IMR-90 (cell line): Measurements from ENCODE around the gene CD72. TPM values are rescaled to one million over a fixed set of nuclear protein-coding genes. Genes with fewer than 3 reads are reported as not detected.

ENCODE experiments used
- ATAC-seq: fragments of 200-7000 bp; cut with Tn5 transposase; 2 replicates; pipeline ENCODE4 v1.9.1; 2020; ENCODE audit warnings: low read depth, mild to moderate bottlenecking, moderate library complexity
- BruUV-seq: library from RNA; stranded (reverse); fragments of 400-500 nt; replicated peaks from 2 replicates; lab custom pipeline; 2021; lab: Mats Ljungman, UMichigan
- CTCF ChIA-PET: fragments of 300-600 bp; formaldehyde crosslinking; extraction: SDS; loops from one replicate; lab custom pipeline; 2021; ENCODE audit warnings: antibody characterized with exemption; lab: Yijun Ruan, JAX
- POLR2A ChIA-PET: fragments of 300-600 bp; sonication (Branson Sonifier 250); formaldehyde crosslinking; loops from one replicate; lab custom pipeline; 2022; ENCODE audit warnings: antibody characterized with exemption; ENCODE audit not compliant: unreplicated experiment; lab: Charles Lee
- DNase-seq: peaks from one replicate; pipeline ENCODE4 v3.0.0; 2013
- H2AFZ ChIP-seq: replicated peaks from 2 replicates; pipeline ENCODE3; 2013; ENCODE audit warnings: low read length, mild to moderate bottlenecking; ENCODE audit not compliant: poor library complexity
- H2AK5ac ChIP-seq: 2 replicates; pipeline ENCODE4 v1.6.1; 2013; ENCODE audit warnings: low read depth, low read length, inconsistent platforms
- H2AK9ac ChIP-seq: replicated peaks from 2 replicates; pipeline ENCODE3; 2013; ENCODE audit warnings: mild to moderate bottlenecking, low read depth, low read length, moderate library complexity; ENCODE audit not compliant: poor library complexity
- H2BK120ac ChIP-seq: 2 replicates; pipeline ENCODE4 v1.6.1; 2013; ENCODE audit warnings: low read depth, low read length, inconsistent platforms
- H2BK15ac ChIP-seq: 3 replicates; pipeline ENCODE4 v1.6.1; 2013; ENCODE audit warnings: low read depth, low read length, inconsistent platforms
- H2BK20ac ChIP-seq: 2 replicates; pipeline ENCODE4 v1.6.1; 2013; ENCODE audit warnings: low read depth, mild to moderate bottlenecking, inconsistent platforms, low read length, moderate library complexity
- H2BK5ac ChIP-seq: 2 replicates; pipeline ENCODE4 v1.6.1; 2013; ENCODE audit warnings: mild to moderate bottlenecking, low read depth, low read length, inconsistent platforms; ENCODE audit not compliant: poor library complexity, severe bottlenecking
- H3K14ac ChIP-seq: replicated peaks from 2 replicates; pipeline ENCODE4 v1.6.1; 2013; ENCODE audit warnings: low read depth, low read length, inconsistent platforms
- H3K18ac ChIP-seq: 2 replicates; pipeline ENCODE4 v1.6.1; 2013; ENCODE audit warnings: low read depth, low read length, control low read depth
- H3K23ac ChIP-seq: 2 replicates; pipeline ENCODE4 v1.6.1; 2013; ENCODE audit warnings: low read depth, low read length, inconsistent platforms
- H3K27ac ChIP-seq: 2 replicates; pipeline ENCODE4 v1.5.1; 2013; ENCODE audit warnings: mild to moderate bottlenecking, control low read depth, low read length; ENCODE audit not compliant: insufficient read depth
- H3K27me3 ChIP-seq: 2 replicates; pipeline ENCODE4 v1.6.1; 2013; ENCODE audit warnings: low read length; ENCODE audit not compliant: control insufficient read depth, insufficient read depth
- H3K36me3 ChIP-seq: 2 replicates; pipeline ENCODE4 v1.6.1; 2013; ENCODE audit warnings: low read length, mixed read lengths; ENCODE audit not compliant: control insufficient read depth, insufficient read depth
- H3K4ac ChIP-seq: 2 replicates; pipeline ENCODE4 v1.6.1; 2013; ENCODE audit warnings: low read depth, low read length, inconsistent platforms
- H3K4me1 ChIP-seq: 2 replicates; pipeline ENCODE4 v1.6.1; 2013; ENCODE audit warnings: low read length, mixed read lengths; ENCODE audit not compliant: control insufficient read depth, insufficient read depth
- H3K4me2 ChIP-seq: 2 replicates; pipeline ENCODE4 v1.6.1; 2013; ENCODE audit warnings: low read depth, mild to moderate bottlenecking, control low read depth, low read length, moderate library complexity
- H3K4me3 ChIP-seq: 2 replicates; pipeline ENCODE4 v1.5.1; 2013; ENCODE audit warnings: low read depth, mild to moderate bottlenecking, control low read depth, low read length, moderate library complexity; ENCODE audit not compliant: insufficient read depth
- H3K56ac ChIP-seq: 2 replicates; pipeline ENCODE4 v1.6.1; 2013; ENCODE audit warnings: low read length, inconsistent platforms; ENCODE audit not compliant: insufficient read depth; ENCODE audit errors: extremely low read depth
- H3K79me1 ChIP-seq, 2 experiments: 2 replicates each; pipeline ENCODE4 v1.6.1; 2013; ENCODE audit warnings: low read length in 2 of 2, inconsistent platforms in 1 of 2, low read depth in 1 of 2
- H3K9ac ChIP-seq: 2 replicates; pipeline ENCODE4 v1.6.1; 2013; ENCODE audit warnings: low read depth, low read length, control low read depth
- H3K9me1 ChIP-seq: 2 replicates; pipeline ENCODE4 v1.6.1; 2013; ENCODE audit warnings: low read length, inconsistent platforms; ENCODE audit not compliant: insufficient read depth
- H3K9me3 ChIP-seq: 2 replicates; pipeline ENCODE4 v1.6.1; 2013; ENCODE audit warnings: low read length; ENCODE audit not compliant: control insufficient read depth, insufficient read depth
- H4K20me1 ChIP-seq: 2 replicates; pipeline ENCODE4 v1.6.1; 2013; ENCODE audit warnings: low read length, inconsistent platforms; ENCODE audit not compliant: insufficient read depth
- H4K5ac ChIP-seq: 2 replicates; pipeline ENCODE4 v1.6.1; 2013; ENCODE audit warnings: mild to moderate bottlenecking, low read depth, low read length, control low read depth
- H4K8ac ChIP-seq, 2 experiments: 2 replicates each; pipeline ENCODE4 v1.6.1; 2013; ENCODE audit warnings: low read depth in 2 of 2, low read length in 2 of 2, control low read depth in 1 of 2, inconsistent platforms in 1 of 2
- H4K91ac ChIP-seq: 2 replicates; pipeline ENCODE4 v1.6.1; 2013; ENCODE audit warnings: low read depth, low read length, inconsistent platforms; ENCODE audit not compliant: insufficient read depth
- CEBPB ChIP-seq: IDR thresholded peaks from 2 replicates; pipeline ENCODE4 v1.6.1; 2012; ENCODE audit warnings: low read depth, low read length, improper control_type of control experiment
- CHD1 ChIP-seq: IDR thresholded peaks from 2 replicates; pipeline ENCODE4 v1.6.1; 2012; ENCODE audit warnings: low read depth, low read length, improper control_type of control experiment
- CTCF ChIP-seq: conservative IDR thresholded peaks from 2 replicates; pipeline ENCODE4 v1.5.1; 2012; ENCODE audit warnings: mild to moderate bottlenecking, low read depth, low read length, improper control_type of control experiment
- FOS ChIP-seq: fragments of 150-350 bp; IDR thresholded peaks from 2 replicates; pipeline ENCODE4 v1.6.1; 2016; ENCODE audit warnings: low read depth, low read length
- MAFK ChIP-seq: IDR thresholded peaks from 2 replicates; pipeline ENCODE4 v1.6.1; 2012; ENCODE audit warnings: low read depth, low read length, improper control_type of control experiment
- MXI1 ChIP-seq: IDR thresholded peaks from 2 replicates; pipeline ENCODE4 v1.6.1; 2012; ENCODE audit warnings: low read depth, mild to moderate bottlenecking, low read length, moderate library complexity, borderline replicate concordance
- POLR2A ChIP-seq: IDR thresholded peaks from 2 replicates; pipeline ENCODE4 v1.6.1; 2012; ENCODE audit warnings: mild to moderate bottlenecking, low read depth, low read length
- RFX5 ChIP-seq: IDR thresholded peaks from 2 replicates; pipeline ENCODE4 v1.8.0; 2012; ENCODE audit warnings: low read depth, mild to moderate bottlenecking, low read length, moderate library complexity
- SMC3 ChIP-seq: fragments of 150-350 bp; IDR thresholded peaks from 2 replicates; pipeline ENCODE4 v1.6.1; 2016; ENCODE audit warnings: low read depth, mild to moderate bottlenecking, antibody characterized with exemption, low read length, moderate library complexity
- WGBS, 2 experiments: methylation state at CpG; one replicate each; pipeline versions ENCODE4 v1.1.5 to v1.1.7; 2013; ENCODE audit warnings: missing lambda C conversion rate in 2 of 2; ENCODE audit not compliant: insufficient read length in 1 of 2; ENCODE audit errors: extremely low coverage in 2 of 2; 5-methylcytosine and 5-hydroxymethylcytosine counted together
- dilution Hi-C: fragments of 300-500 bp; cut with HindIII; formaldehyde crosslinking; loops from one replicate; pipeline ENCODE4 v1.14.3; 2018; ENCODE audit warnings: low sequenced_read_pairs; ENCODE audit not compliant: unreplicated experiment
- in situ Hi-C: fragments of 300-500 bp; cut with MboI; formaldehyde crosslinking; loops from 3 replicates; pipeline ENCODE4 v1.14.3; 2019; ENCODE audit warnings: low sequenced_read_pairs, inconsistent platforms, mixed read lengths
- intact Hi-C: fragments of 100-400 bp; cut with micrococcal nuclease; formaldehyde crosslinking; loops from 2 replicates; pipeline ENCODE4 v1.10.0; 2022
- polyA plus RNA-seq, 3 experiments: library from polyadenylated mRNA; depleted of rRNA; stranded (reverse); fragments of >200 nt; gene quantifications; 2 replicates each; pipeline ENCODE4 v1.2.3, GENCODE V29; 2012; ENCODE audit warnings: low replicate concordance in 1 of 3
- total RNA-seq: library from RNA; depleted of rRNA; stranded (reverse); fragments of >200 nt; gene quantifications from 2 replicates; pipeline ENCODE4 v1.2.3, GENCODE V29; 2012

The CD72 gene
- total and polyA plus RNA-seq, 2 of the 4 experiments (the other 2 are of a cell fraction): 0.36 to 0.58 TPM

- Histone ChIP-seq H2AK9ac (no peak overlapping the region), H4K20me1 (no peaks in the 10 kb centered on the region), H3K4ac (no peak overlapping the region), H3K23ac (no peak overlapping the region), H3K27ac (no peak overlapping the region), H3K18ac (no peak overlapping the region), H2AK5ac (no peak overlapping the region), H4K8ac (no peak overlapping the region), H4K5ac (no peak overlapping the region), H2BK5ac (no peak overlapping the region), H3K14ac (no peak overlapping the region), H2BK15ac (no peak overlapping the region), H3K36me3 (no peaks in the 10 kb centered on the region), H2AFZ (no peak overlapping the region), H3K4me2 (no peak overlapping the region), H3K9me3 (peaks cover 10% of the 10 kb centered on the region), H3K4me1 (no peaks in the 10 kb centered on the region), H3K9ac (no peak overlapping the region), H4K91ac (no peak overlapping the region), H3K79me1 (no peaks in the 10 kb centered on the region), H3K9me1 (no peaks in the 10 kb centered on the region), H3K27me3 (peaks cover 8% of the 10 kb centered on the region), H3K4me3 (no peak overlapping the region), H3K56ac (no peak overlapping the region), H2BK120ac (no peak overlapping the region), H2BK20ac (no peak overlapping the region)
- CTCF ChIA-PET: no interaction called here
- in situ Hi-C loops: no loop called here
- no peak for DNase-seq
- POLR2A ChIA-PET: no interaction called here
- 60% methylated on average over 1 of the region's 5 CpGs; no CpG with 5 or more reads in 1 of the 2 experiments for WGBS, 2 experiments
- dilution Hi-C loops: no loop called here
- intact Hi-C loops: no loop called here
- no TSS peak for BruUV-seq
- ATAC-seq: no peak
- no peak for TF ChIP-seq CHD1
- no peak for TF ChIP-seq RFX5
- no peak for TF ChIP-seq POLR2A
- no peak for TF ChIP-seq FOS
- no peak for TF ChIP-seq CEBPB
- TF ChIP-seq MXI1: no peak
- TF ChIP-seq SMC3: no peak
- no peak for TF ChIP-seq MAFK
- no peak for TF ChIP-seq CTCF
Observed at GRCh38 chr9:35575478-35575877, 42.7 kb downstream of the CD72 start.
